Transverse colon (tissue), 4 donors: Measurements from ENCODE around the gene SF3B6. TPM values are rescaled to one million over a fixed set of nuclear protein-coding genes. Genes with fewer than 3 reads are reported as not detected.

Source experiments
- DNase-seq: peaks from one replicate; pipeline ENCODE4 v3.0.0-alpha.2; 2019
- H3K27ac ChIP-seq, 4 donors: fragments of 200-600 bp; sonication (generic); 2 replicates each; pipeline ENCODE4 v1.5.1; 2016 to 2018; ENCODE audit warnings: inconsistent platforms in 4 of 4
- H3K27me3 ChIP-seq: fragments of 200-600 bp; sonication (generic); 2 replicates; pipeline ENCODE4 v1.5.1; 2017; ENCODE audit warnings: inconsistent platforms
- H3K36me3 ChIP-seq, 4 donors: fragments of 200-600 bp; sonication (generic); 2 replicates each; pipeline ENCODE4 v1.5.1; 2017 to 2019; ENCODE audit warnings: inconsistent platforms in 4 of 4
- H3K4me1 ChIP-seq, 4 donors: fragments of 200-600 bp; sonication (generic); 2 replicates each; pipeline ENCODE4 v1.5.1; 2017 to 2020; ENCODE audit warnings: inconsistent platforms in 4 of 4
- H3K4me3 ChIP-seq, 4 donors: fragments of 200-600 bp; sonication (generic); 1 replicate in 1 of 4; 2 replicates in 3 of 4; pipeline versions ENCODE4 v1.5.1 to v1.6.1; 2017 to 2019; ENCODE audit warnings: inconsistent platforms in 4 of 4
- H3K9me3 ChIP-seq, 2 donors: fragments of 200-600 bp; sonication (generic); 2 replicates each; pipeline ENCODE4 v1.5.1; 2017 to 2019; ENCODE audit warnings: inconsistent platforms in 2 of 2
- CTCF ChIP-seq, 5 experiments: fragments of 200-600 bp in 3 of 5; fragments of 450-650 bp in 2 of 5; sonication (generic) in 3 of 5; IDR thresholded peaks; 1 replicate in 2 of 5; 2 replicates in 3 of 5; pipeline ENCODE4 v1.5.1; 2016 to 2017; ENCODE audit warnings: antibody characterized with exemption in 5 of 5, inconsistent platforms in 3 of 5, mild to moderate bottlenecking in 2 of 5, moderate library complexity in 1 of 5
- EP300 ChIP-seq: sonication (generic); formaldehyde crosslinking; IDR thresholded peaks from one replicate; pipeline ENCODE4 v1.6.1; 2017; ENCODE audit warnings: antibody characterized with exemption, low read depth
- POLR2A ChIP-seq: fragments of 450-650 bp; IDR thresholded peaks from one replicate; pipeline ENCODE4 v1.6.1; 2016; ENCODE audit warnings: antibody characterized with exemption, mild to moderate bottlenecking, moderate library complexity
- POLR2AphosphoS5 ChIP-seq, 3 donors: sonication (generic); formaldehyde crosslinking; IDR thresholded peaks; one replicate each; pipeline ENCODE4 v1.6.1; 2016; ENCODE audit warnings: antibody characterized with exemption in 3 of 3
- WGBS, 2 donors: methylation state at CpG; one replicate each; pipeline ENCODE4 v1.1.5; 2018; ENCODE audit warnings: low coverage in 1 of 2; 5-methylcytosine and 5-hydroxymethylcytosine counted together
- in situ Hi-C, 4 donors: fragments of 200-750 bp; cut with MboI; loops; one replicate each; pipeline versions ENCODE4 v1.15.0 to v1.15.1; 2017; ENCODE audit warnings: low sequenced_read_pairs in 3 of 4, low pct_ligation_motif_present in 1 of 4, low pct_unique_long_range_greater_than_20kb in 1 of 4
- intact Hi-C: fragments of 100-400 bp; cut with DNase I; formaldehyde crosslinking; loops from one replicate; pipeline ENCODE4 v1.15.1; 2023; ENCODE audit warnings: low total_unique reads
- total RNA-seq, 4 donors: library from RNA; depleted of rRNA; stranded (reverse); fragments of >200 nt; gene quantifications; one replicate each; pipeline ENCODE4 v1.1.0, GENCODE V29; 2016

The SF3B6 gene
- total RNA-seq, 4 donors from 2014 or later, result 17.3 to 104 (median 93.2) TPM

DNA sequence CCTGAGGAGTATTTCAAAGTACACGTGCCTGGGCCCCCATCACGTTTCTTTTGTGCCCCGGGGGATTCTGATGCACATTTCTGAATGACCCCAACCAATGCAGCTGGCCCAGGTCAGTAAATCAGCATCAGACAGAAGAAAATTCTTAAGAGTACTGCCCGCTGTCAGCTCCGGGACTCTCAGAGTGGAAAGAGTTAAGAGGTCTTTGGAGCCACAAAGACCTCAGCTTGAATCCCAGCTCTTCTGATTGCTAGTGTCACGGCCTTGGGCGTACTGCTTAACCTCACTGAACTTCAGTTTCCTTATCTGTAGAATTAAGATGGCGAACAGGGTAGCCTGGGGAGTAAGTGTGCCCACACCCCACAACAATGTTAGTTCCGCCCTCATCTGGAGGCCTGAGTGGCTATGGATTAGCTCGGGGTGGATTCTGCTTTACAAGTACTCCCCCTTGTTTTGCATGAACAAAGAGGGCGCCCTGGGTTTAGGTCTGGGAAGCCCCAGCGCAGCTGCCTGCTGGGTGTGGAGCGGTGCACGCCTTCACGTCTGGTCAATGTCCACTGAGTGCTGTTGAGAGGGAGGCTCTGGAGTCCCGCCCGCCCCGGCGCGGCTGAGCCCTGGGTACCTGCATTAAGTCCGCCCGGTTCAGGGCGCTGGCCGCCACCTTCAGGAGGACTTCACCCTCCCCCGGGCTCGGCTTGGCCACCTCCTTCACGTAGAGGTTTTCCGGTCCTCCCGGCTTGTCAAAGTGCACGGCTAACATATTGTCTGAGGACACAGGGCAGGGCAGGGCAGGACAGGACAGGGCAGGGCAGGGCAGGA lies 7.7 kb upstream of the SF3B6 start:
- DNase-seq, result peak; percentile 94
- 6% methylated on average over 22 of the region's 30 CpGs; no CpG with 5 or more reads in 1 of the 2 donors for WGBS, 2 donors
- Histone ChIP-seq H3K36me3 (peaks cover 0 to 8% (median 0%) of the 10 kb centered on the region in 4 donors), H3K9me3 (no peaks in the 10 kb centered on the region), H3K27ac (peak overlapping the region; percentile 92 to 96 (median 93)), H3K4me3 (peak overlapping the region; percentile 21 to 63 (median 53)), H3K27me3 (no peaks in the 10 kb centered on the region), H3K4me1 (peaks cover 8 to 27% (median 15%) of the 10 kb centered on the region in 4 donors)
- intact Hi-C loops (loop anchor here (1.0 kb wide), 1 partner anchor 156 kb away; the partner anchor contains the start of gene ATAD2B), in situ Hi-C loops (no loop called here)
- peak; percentile 66 for TF ChIP-seq EP300
- TF ChIP-seq POLR2AphosphoS5 (IDR thresholded peaks at IDR 0.05), result peak; percentile 47 to 81 (median 66)
- peak; percentile 67 for TF ChIP-seq POLR2A
- no peak for TF ChIP-seq CTCF (IDR thresholded peaks at IDR 0.05)

- Histone ChIP-seq H3K4me3 (peak overlapping the region in 3 of 4 donors; percentile 51 to 63 (median 55)), H3K9me3 (no peaks in the 10 kb centered on the region), H3K36me3 (peaks cover 0 to 8% (median 0%) of the 10 kb centered on the region in 4 donors), H3K27ac (peak overlapping the region; percentile 92 to 96 (median 93)), H3K27me3 (no peaks in the 10 kb centered on the region), H3K4me1 (peaks cover 8 to 34% (median 16%) of the 10 kb centered on the region in 4 donors)
- 64 to 88% methylated on average over 3 to 8 of the region's 8 CpGs for WGBS, 2 donors
- intact Hi-C loops, result no loop called here
- no peak for DNase-seq
- TF ChIP-seq POLR2AphosphoS5 (IDR thresholded peaks at IDR 0.05) (no peak), CTCF (IDR thresholded peaks at IDR 0.05) (no peak), EP300 (no peak), POLR2A (no peak)
- in situ Hi-C loops, result no loop called here
Measured at GRCh38 chr2:24082787-24083566, 6.9 kb upstream of the SF3B6 start.

- 74 to 80% methylated on average over 2 of the region's 2 CpGs for WGBS, 2 donors
- peaks cover 0 to 8% (median 0%) of the 10 kb centered on the region in 4 donors for H3K36me3 ChIP-seq
- no peak overlapping the region for H3K27ac ChIP-seq
- no peak for TF ChIP-seq POLR2AphosphoS5 (IDR thresholded peaks at IDR 0.05)
- TF ChIP-seq POLR2A, result no peak
- no peak for TF ChIP-seq CTCF (IDR thresholded peaks at IDR 0.05)
- no peak for TF ChIP-seq EP300
- peaks cover 12 to 41% (median 24%) of the 10 kb centered on the region in 4 donors for H3K4me1 ChIP-seq
- in situ Hi-C loops, result no loop called here
- H3K27me3 ChIP-seq, result no peaks in the 10 kb centered on the region
- no peaks in the 10 kb centered on the region for H3K9me3 ChIP-seq
- intact Hi-C loops, result no loop called here
- no peak overlapping the region for H3K4me3 ChIP-seq
- no peak for DNase-seq
Measured at GRCh38 chr2:24080701-24081100, 4.6 kb upstream of the SF3B6 start.

DNA sequence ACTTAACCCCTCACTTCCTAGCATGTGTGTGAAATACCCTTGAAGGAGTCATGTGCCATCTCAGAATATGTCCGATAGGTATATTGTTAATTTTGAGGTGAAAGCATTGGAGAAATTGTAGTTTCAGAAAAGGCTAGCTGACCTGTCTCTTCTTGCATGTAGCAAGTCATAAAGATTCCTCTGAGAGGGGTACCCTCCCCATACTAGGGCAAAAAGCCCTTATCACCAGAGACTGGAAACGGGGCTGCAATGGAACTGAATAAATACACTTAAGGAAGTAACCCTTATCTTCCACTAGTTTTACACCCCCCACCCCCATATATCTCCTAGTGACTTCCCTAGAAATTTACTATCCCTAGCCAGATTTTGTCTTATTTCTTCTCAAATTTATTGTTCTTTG lies 1.8 kb upstream of the SF3B6 start:
- 43 to 65% methylated on average over 1 to 2 of the region's 2 CpGs for WGBS, 2 donors
- Histone ChIP-seq H3K9me3 (no peaks in the 10 kb centered on the region), H3K4me1 (peaks cover 12 to 40% (median 17%) of the 10 kb centered on the region in 4 donors), H3K27ac (peak overlapping the region; percentile 90 to 97 (median 93)), H3K36me3 (peaks cover 0 to 9% (median 4%) of the 10 kb centered on the region in 4 donors), H3K27me3 (no peaks in the 10 kb centered on the region), H3K4me3 (peak overlapping the region in 3 of 4 donors; percentile 55 to 60 (median 60))
- no peak for DNase-seq
- TF ChIP-seq CTCF (IDR thresholded peaks at IDR 0.05), result no peak
- no peak for TF ChIP-seq POLR2AphosphoS5 (IDR thresholded peaks at IDR 0.05)
- no peak for TF ChIP-seq EP300
- intact Hi-C loops, result no loop called here
- in situ Hi-C loops, result loop anchor here in 1 of 4 donors (10.0 kb wide), 1 partner anchor 153 kb away; the partner anchor contains the start of gene ATAD2B
